ENCODE results near the gene TRMU.

TRMU gene

GRCh38 chr22:46338636-46339035 lies 3.1 kb downstream of the TRMU start:
- no peak for DNase-seq

GRCh38 chr22:46339956-46340355 lies 4.4 kb downstream of the TRMU start:
- no peak for DNase-seq

GRCh38 chr22:46340676-46341075 lies 5.2 kb downstream of the TRMU start:
- no peak for DNase-seq

- no peak for DNase-seq
These were observed 11.3 kb downstream of the TRMU start for GRCh38 chr22:46346680-46347405.

GRCh38 chr22:46347646-46348045 lies 12.1 kb downstream of the TRMU start:
- no peak for DNase-seq

- DNase-seq = no peak
These were observed 12.7 kb downstream of the TRMU start for GRCh38 chr22:46348099-46348695.

GRCh38 chr22:46349238-46349637 lies 13.7 kb downstream of the TRMU start:
- no peak for DNase-seq

- DNase-seq = no peak
These were observed 14.2 kb downstream of the TRMU start for GRCh38 chr22:46349681-46350080.

GRCh38 chr22:46350121-46350520 lies 14.6 kb downstream of the TRMU start:
- DNase-seq = no peak

- DNase-seq = no peak
These were observed 15.1 kb downstream of the TRMU start for GRCh38 chr22:46350646-46351045.

GRCh38 chr22:46351131-46351735 lies 15.7 kb downstream of the TRMU start:
- no peak for DNase-seq

- no peak for DNase-seq
These were observed 16.3 kb downstream of the TRMU start for GRCh38 chr22:46351767-46352166.

- no peak for DNase-seq
These were observed 16.8 kb downstream of the TRMU start for GRCh38 chr22:46352276-46352675.

- DNase-seq = no peak
These were observed 17.3 kb downstream of the TRMU start for GRCh38 chr22:46352691-46353386.

GRCh38 chr22:46353483-46354105 lies 18.1 kb downstream of the TRMU start:
- DNase-seq = no peak

- no peak for DNase-seq
These were observed 18.9 kb downstream of the TRMU start for GRCh38 chr22:46354176-46354992.

- DNase-seq = no peak
These were observed 19.4 kb downstream of the TRMU start for GRCh38 chr22:46354993-46355305.

GRCh38 chr22:46355369-46355995 lies 20.0 kb downstream of the TRMU start:
- DNase-seq = no peak

GRCh38 chr22:46355996-46356471 lies 20.5 kb downstream of the TRMU start:
- DNase-seq = no peak

- DNase-seq = no peak
These were observed 21.3 kb downstream of the TRMU start for GRCh38 chr22:46356496-46357480.

Measured in NCI-H446 treated with DMSO at 0.1 percent for 48 hours (cell line).